ENCODE measurements around the gene MEIG1.
"Not testable (repeated sequence)": the region's sequence is repeated elsewhere in the genome, so short reads cannot be mapped to it uniquely, and the experiment has no call there.

MEIG1 gene

GRCh38 chr10:14967897-14968296, 8.7 kb downstream of the MEIG1 start:
- no peak for TF ChIP-seq CTCF (conservative IDR thresholded peaks at IDR 0.05)
- H3K27ac ChIP-seq = no peak overlapping the region

GRCh38 chr10:14971867-14972448, 12.8 kb downstream of the MEIG1 start:
- TF ChIP-seq CTCF (conservative IDR thresholded peaks at IDR 0.05) = peak; percentile 78

GRCh38 chr10:14974153-14974998, 15.2 kb downstream of the MEIG1 start:
- not testable (repeated sequence) for H3K27ac ChIP-seq

More at GRCh38 chr10:14971867-14972448, 12.8 kb downstream of the MEIG1 start:
- H3K27ac ChIP-seq = no peak overlapping the region

- TF ChIP-seq CTCF (conservative IDR thresholded peaks at IDR 0.05) = no peak
- no peak overlapping the region for H3K27ac ChIP-seq
Observed at GRCh38 chr10:14975672-14976273, 16.6 kb downstream of the MEIG1 start.

GRCh38 chr10:14982744-14983143, 23.6 kb downstream of the MEIG1 start:
- TF ChIP-seq CTCF (conservative IDR thresholded peaks at IDR 0.05) = no peak
- H3K27ac ChIP-seq = no peak overlapping the region

- not testable (repeated sequence) for H3K27ac ChIP-seq
Observed at GRCh38 chr10:14989552-14989951, 30.4 kb downstream of the MEIG1 start.

GRCh38 chr10:14991035-14991749, 32.0 kb downstream of the MEIG1 start:
- peak overlapping the region; percentile 45 for H3K27ac ChIP-seq
- TF ChIP-seq CTCF (conservative IDR thresholded peaks at IDR 0.05) = peak; percentile 50

- H3K27ac ChIP-seq = not testable (repeated sequence)
Observed at GRCh38 chr10:14992336-14992735, 33.1 kb downstream of the MEIG1 start.

- H3K27ac ChIP-seq = not testable (repeated sequence)
Observed at GRCh38 chr10:14993500-14994455, 34.6 kb downstream of the MEIG1 start.

All from VCaP (cell line).